Neural progenitor cell (in vitro differentiated cells): ENCODE results near the gene EDN1.

Experiments
- CTCF ChIP-seq: fragments of 200-600 bp; sonication (generic); IDR thresholded peaks from 2 replicates; pipeline ENCODE4 v1.5.1; 2017; ENCODE audit warnings: antibody characterized with exemption, mild to moderate bottlenecking
- EZH2 ChIP-seq: fragments of 200-600 bp; sonication (generic); IDR thresholded peaks from 2 replicates; pipeline ENCODE4 v1.6.1; 2017; ENCODE audit warnings: antibody characterized with exemption, mild to moderate bottlenecking, moderate library complexity
- EZH2phosphoT487 ChIP-seq: fragments of 200-600 bp; sonication (generic); IDR thresholded peaks from 2 replicates; pipeline ENCODE4 v1.6.1; 2017; ENCODE audit warnings: antibody characterized with exemption

- no peak for TF ChIP-seq CTCF
- TF ChIP-seq EZH2phosphoT487, result no peak
- TF ChIP-seq EZH2, result no peak
These were observed 52.9 kb downstream of the EDN1 start for GRCh38 chr6:12343122-12343439.
